ENCODE data around the gene ST7. TPM values are rescaled to one million over a fixed set of nuclear protein-coding genes. Genes with fewer than 3 reads are reported as not detected.
A peak's percentile ranks its signal among the peaks of the same experiment; 100 is the strongest.

ST7 gene
- total and polyA plus RNA-seq, 2 donors (not counting 3 experiments of a cell fraction or from before 2014, with no cell fraction given): 18.6 to 24.9 TPM

DNA sequence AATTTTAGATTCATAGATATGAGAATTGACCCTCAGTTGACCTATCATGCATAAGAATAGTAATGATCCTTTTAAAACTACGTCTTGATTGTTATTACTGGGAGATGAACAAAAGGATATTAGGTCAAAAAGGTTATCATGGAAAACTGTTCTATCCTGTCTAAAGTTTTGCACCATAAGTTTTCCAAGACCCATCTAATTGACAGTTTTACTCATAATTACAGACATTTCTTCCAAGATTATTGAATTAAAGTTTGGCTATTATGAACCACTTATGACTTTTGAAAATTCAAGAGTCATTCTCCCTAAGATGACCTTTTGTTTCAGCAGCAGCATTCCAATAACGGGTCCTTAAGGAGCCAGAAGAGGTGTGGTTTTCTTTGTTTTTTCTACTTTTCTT, 225.3 kb downstream of the ST7 start:
- TF ChIP-seq MYC (IDR thresholded peaks at IDR 0.05; ENCODE audit: low read depth, low read length) (no peak), POLR2AphosphoS5 (IDR thresholded peaks at IDR 0.05; ENCODE audit: insufficient read depth, low read depth, low read length) (no peak), MAX (IDR thresholded peaks at IDR 0.05; ENCODE audit: insufficient read depth, insufficient read length) (no peak), JUN (IDR thresholded peaks at IDR 0.05; ENCODE audit: borderline replicate concordance, insufficient read depth, insufficient read length, low read depth) (no peak), EZH2 (IDR thresholded peaks at IDR 0.05; ENCODE audit: borderline replicate concordance, low read depth, low read length, severe bottlenecking) (no peak), GATA2 (IDR thresholded peaks at IDR 0.05; ENCODE audit: insufficient read depth, insufficient read length, low read depth, low read length) (no peak)
- TF ChIP-seq, protein P1, sequence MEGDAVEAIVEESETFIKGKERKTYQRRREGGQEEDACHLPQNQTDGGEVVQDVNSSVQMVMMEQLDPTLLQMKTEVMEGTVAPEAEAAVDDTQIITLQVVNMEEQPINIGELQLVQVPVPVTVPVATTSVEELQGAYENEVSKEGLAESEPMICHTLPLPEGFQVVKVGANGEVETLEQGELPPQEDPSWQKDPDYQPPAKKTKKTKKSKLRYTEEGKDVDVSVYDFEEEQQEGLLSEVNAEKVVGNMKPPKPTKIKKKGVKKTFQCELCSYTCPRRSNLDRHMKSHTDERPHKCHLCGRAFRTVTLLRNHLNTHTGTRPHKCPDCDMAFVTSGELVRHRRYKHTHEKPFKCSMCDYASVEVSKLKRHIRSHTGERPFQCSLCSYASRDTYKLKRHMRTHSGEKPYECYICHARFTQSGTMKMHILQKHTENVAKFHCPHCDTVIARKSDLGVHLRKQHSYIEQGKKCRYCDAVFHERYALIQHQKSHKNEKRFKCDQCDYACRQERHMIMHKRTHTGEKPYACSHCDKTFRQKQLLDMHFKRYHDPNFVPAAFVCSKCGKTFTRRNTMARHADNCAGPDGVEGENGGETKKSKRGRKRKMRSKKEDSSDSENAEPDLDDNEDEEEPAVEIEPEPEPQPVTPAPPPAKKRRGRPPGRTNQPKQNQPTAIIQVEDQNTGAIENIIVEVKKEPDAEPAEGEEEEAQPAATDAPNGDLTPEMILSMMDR (IDR thresholded peaks at IDR 0.05; ENCODE audit: extremely low read depth in 1 of 2, insufficient read depth in 1 of 2, low read depth in 1 of 2, low read length in 2 of 2): no peak
- ChIA-PET CTCF (interaction anchor here (1.0 kb wide), 1 partner anchor 21 kb away, joined by 3 read pairs; no protein-coding TSS in a partner anchor), POLR2A (no interaction called here)
- Histone ChIP-seq H3K9ac (replicated peaks; ENCODE audit: extremely low read depth, insufficient read depth, low read length) (no peak overlapping the region), H4K20me1 (replicated peaks; ENCODE audit: control insufficient read depth, extremely low read depth, insufficient read depth, low read length) (no peaks in the 10 kb centered on the region), H2AFZ (ENCODE audit: low read depth, low read length) (no peak overlapping the region), H3K4me3 (replicated peaks in 1 of 3; ENCODE audit: insufficient read depth in 1 of 3, low read depth in 1 of 3, low read length in 3 of 3) (no peak overlapping the region), H3K4me2 (ENCODE audit: insufficient read depth, low read length) (no peak overlapping the region), H3K36me3 (ENCODE audit: control insufficient read depth in 2 of 2, extremely low read depth in 1 of 2, insufficient read depth in 2 of 2, low read length in 2 of 2) (no peaks in the 10 kb centered on the region), H3K27me3 (ENCODE audit: control insufficient read depth in 2 of 2, insufficient read depth in 2 of 2, low read length in 2 of 2) (no peaks in the 10 kb centered on the region), H3K9me1 (replicated peaks; ENCODE audit: control insufficient read depth, extremely low read depth, insufficient read depth, low read length) (no peaks in the 10 kb centered on the region), H3K9me3 (replicated peaks; ENCODE audit: control insufficient read depth, insufficient read depth, low read length) (no peaks in the 10 kb centered on the region), H3K79me2 (ENCODE audit: control insufficient read depth, insufficient read depth, low read length) (no peaks in the 10 kb centered on the region), H3K4me1 (ENCODE audit: control insufficient read depth, extremely low read depth, insufficient read depth, low read length) (peaks cover 11% of the 10 kb centered on the region), H3K27ac (ENCODE audit: insufficient read depth, low read depth, low read length) (no peak overlapping the region)
- FAIRE-seq (no peak), DNase-seq (ENCODE audit: low read depth, low spot score) (peak; percentile 13)
- dilution Hi-C loops (cut with MboI; ENCODE audit: extremely low pct_ligation_motif_present, low sequenced_read_pairs): no loop called here
- no TSS peak for BruUV-seq (replicated peaks)
- intact Hi-C loops (cut with micrococcal nuclease): no loop called here

Measured in endothelial cell of umbilical vein (primary cell).